GM19468 (cell line): ENCODE measurements around the gene PCDHB5.
"Not testable (repeated sequence)": the region's sequence is repeated elsewhere in the genome, so short reads cannot be mapped to it uniquely, and the experiment has no call there.

Experiments
- ATAC-seq: cut with Tn5 transposase; IDR thresholded peaks from one replicate; pipeline ENCODE4 v1.9.1; 2021; ENCODE audit warnings: mild to moderate bottlenecking, moderate library complexity, moderate number of reproducible peaks; ENCODE audit not compliant: unreplicated experiment; ENCODE audit errors: extremely low read depth

The PCDHB5 gene

GRCh38 chr5:141135030-141135717 is at the start of gene PCDHB5:
Gene PCDHB5, plus strand, starts transcription at chr5:141135206. Its CDS starts 229 bp downstream, at chr5:141135435.
- ATAC-seq, result no peak

- ATAC-seq, result no peak
These were observed 40.3 kb upstream of the PCDHB5 start, which contains the start of gene PCDHB2 for GRCh38 chr5:141094481-141095262. Gene PCDHB2, plus strand, starts transcription at chr5:141094615. Its CDS starts 176 bp downstream, at chr5:141094791.

- ATAC-seq, result no peak
These were observed 39.8 kb upstream of the PCDHB5 start for GRCh38 chr5:141095263-141095641.

GRCh38 chr5:141096181-141096580 is 38.8 kb upstream of the PCDHB5 start:
- ATAC-seq, result not testable (repeated sequence)

- not testable (repeated sequence) for ATAC-seq
These were observed 38.4 kb upstream of the PCDHB5 start for GRCh38 chr5:141096586-141096985.

- no peak for ATAC-seq
These were observed 34.7 kb upstream of the PCDHB5 start, which contains the start of gene PCDHB3 for GRCh38 chr5:141100243-141100805. Gene PCDHB3, plus strand, starts transcription at chr5:141100473. Its CDS starts 177 bp downstream, at chr5:141100650.

- no peak for ATAC-seq
These were observed 33.9 kb upstream of the PCDHB5 start for GRCh38 chr5:141101059-141101458.

GRCh38 chr5:141102070-141102469 is 32.9 kb upstream of the PCDHB5 start:
- ATAC-seq, result not testable (repeated sequence)

GRCh38 chr5:141102471-141102870 is 32.5 kb upstream of the PCDHB5 start:
- not testable (repeated sequence) for ATAC-seq

GRCh38 chr5:141105350-141105749 is 29.7 kb upstream of the PCDHB5 start:
- ATAC-seq, result no peak

- no peak for ATAC-seq
These were observed 15.8 kb upstream of the PCDHB5 start for GRCh38 chr5:141119250-141119649.

- ATAC-seq, result no peak
These were observed 13.4 kb upstream of the PCDHB5 start, which contains the start of gene PCDHB4 for GRCh38 chr5:141121563-141121962. Gene PCDHB4, plus strand, starts transcription at chr5:141121818. Its CDS starts 181 bp downstream, at chr5:141121999.

GRCh38 chr5:141121985-141122384 is 13.0 kb upstream of the PCDHB5 start:
- no peak for ATAC-seq

- not testable (repeated sequence) for ATAC-seq
These were observed 11.4 kb upstream of the PCDHB5 start for GRCh38 chr5:141123396-141124135.

GRCh38 chr5:141127305-141127704 is 7.7 kb upstream of the PCDHB5 start:
- ATAC-seq, result no peak

GRCh38 chr5:141135718-141136266 is 786 bp downstream of the PCDHB5 start:
- no peak for ATAC-seq

- not testable (repeated sequence) for ATAC-seq
These were observed 2.3 kb downstream of the PCDHB5 start for GRCh38 chr5:141137346-141137745.

GRCh38 chr5:141149812-141150211 is 14.8 kb downstream of the PCDHB5 start, which contains the start of gene PCDHB6:
Gene PCDHB6, plus strand, starts transcription at chr5:141150057. Its CDS starts 201 bp downstream, at chr5:141150258.
- no peak for ATAC-seq

- no peak for ATAC-seq
These were observed 15.4 kb downstream of the PCDHB5 start for GRCh38 chr5:141150224-141150992.
